GM18511 (cell line): ENCODE data around the gene BICC1.
A peak's percentile ranks its signal among the peaks of the same experiment; 100 is the strongest.

Source experiments
- ATAC-seq: cut with Tn5 transposase; IDR thresholded peaks from one replicate; pipeline ENCODE4 v1.9.1; 2021; ENCODE audit warnings: mild to moderate bottlenecking, moderate library complexity; ENCODE audit not compliant: unreplicated experiment

BICC1 gene

DNA sequence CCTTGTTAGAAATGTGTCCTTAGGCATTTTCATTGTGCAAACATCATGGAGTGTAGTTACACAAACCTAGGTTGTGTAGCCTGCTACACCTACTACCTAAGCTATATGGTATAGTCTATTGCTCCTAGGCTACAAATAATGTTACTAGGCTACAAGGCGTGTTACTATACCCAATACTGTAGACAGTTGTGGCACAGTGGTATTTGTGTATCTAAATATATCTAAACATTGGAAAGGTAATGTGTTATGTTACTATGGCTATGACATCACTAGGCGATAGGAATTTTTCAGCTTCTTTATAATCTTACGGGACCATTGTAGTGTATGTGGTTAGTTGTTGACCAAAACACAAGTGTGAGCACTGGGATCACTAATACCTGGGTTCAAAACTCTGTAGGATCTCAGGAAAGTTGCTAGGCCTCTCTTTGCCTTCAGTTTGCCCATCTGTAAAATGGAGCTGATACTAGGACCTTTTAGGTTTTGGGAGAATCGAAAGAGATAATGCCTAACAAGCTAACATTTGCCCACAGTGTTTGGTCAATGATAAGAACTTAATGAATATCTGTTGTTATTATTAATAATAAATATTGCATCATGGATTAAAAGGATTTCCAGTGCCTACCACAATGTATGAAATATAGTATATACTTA, 2.7 kb downstream of the BICC1 start:
- ATAC-seq = no peak

DNA sequence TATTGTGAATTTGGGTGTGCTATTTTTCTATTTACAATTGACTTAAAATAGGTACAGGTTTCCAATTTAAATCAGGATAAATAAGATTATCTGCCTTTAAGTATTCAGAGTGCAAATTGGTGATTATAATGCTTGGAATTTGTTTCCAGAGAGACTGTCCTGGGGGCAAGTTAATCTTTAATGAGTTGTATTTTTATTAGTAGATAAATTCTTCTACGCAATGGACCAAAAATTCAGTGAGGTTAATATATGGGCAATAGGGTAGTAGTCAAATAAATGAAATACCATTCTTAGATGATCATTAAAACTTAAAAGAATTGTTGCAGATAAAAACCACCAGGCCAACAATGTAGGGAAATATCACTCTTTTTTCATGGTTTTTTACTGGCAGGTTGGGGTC, 3.4 kb downstream of the BICC1 start:
- no peak for ATAC-seq

DNA sequence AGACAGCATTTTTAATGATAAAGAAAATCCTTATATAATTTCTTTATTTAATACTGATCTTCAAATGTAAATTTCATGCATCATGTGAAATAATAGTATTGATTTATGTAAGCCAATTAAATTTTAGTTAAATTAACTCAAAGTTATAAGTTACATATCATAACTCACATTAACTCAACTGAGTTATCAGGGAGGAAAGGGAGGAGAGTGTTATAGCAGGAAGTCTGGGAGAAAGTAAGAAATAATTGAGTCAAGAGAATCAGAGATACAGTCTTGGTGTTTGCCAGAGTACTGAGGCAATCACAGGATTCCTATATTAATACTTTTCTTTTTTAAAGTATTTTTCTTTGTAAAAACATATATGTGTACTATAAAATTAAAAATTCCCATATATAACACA, 4.0 kb downstream of the BICC1 start:
- no peak for ATAC-seq

DNA sequence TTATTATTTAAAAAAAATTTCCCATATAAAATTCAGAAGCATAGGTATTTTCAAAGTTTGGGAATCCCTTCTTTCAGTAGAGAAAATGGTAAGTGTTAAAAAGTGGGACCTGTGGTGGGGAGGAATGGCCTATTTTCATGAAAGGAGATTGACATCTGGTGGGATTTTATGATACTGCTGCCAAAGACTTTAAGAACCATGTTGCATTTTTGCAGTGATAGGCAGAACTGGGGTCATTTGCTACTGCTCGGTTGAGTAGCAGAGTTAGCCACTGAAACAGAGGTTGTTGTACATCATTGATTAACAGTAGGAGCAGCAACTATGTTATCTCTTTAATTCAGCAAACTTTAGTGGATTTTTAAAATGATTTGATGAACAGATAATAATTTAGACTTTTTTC, 4.4 kb downstream of the BICC1 start:
- no peak for ATAC-seq

DNA sequence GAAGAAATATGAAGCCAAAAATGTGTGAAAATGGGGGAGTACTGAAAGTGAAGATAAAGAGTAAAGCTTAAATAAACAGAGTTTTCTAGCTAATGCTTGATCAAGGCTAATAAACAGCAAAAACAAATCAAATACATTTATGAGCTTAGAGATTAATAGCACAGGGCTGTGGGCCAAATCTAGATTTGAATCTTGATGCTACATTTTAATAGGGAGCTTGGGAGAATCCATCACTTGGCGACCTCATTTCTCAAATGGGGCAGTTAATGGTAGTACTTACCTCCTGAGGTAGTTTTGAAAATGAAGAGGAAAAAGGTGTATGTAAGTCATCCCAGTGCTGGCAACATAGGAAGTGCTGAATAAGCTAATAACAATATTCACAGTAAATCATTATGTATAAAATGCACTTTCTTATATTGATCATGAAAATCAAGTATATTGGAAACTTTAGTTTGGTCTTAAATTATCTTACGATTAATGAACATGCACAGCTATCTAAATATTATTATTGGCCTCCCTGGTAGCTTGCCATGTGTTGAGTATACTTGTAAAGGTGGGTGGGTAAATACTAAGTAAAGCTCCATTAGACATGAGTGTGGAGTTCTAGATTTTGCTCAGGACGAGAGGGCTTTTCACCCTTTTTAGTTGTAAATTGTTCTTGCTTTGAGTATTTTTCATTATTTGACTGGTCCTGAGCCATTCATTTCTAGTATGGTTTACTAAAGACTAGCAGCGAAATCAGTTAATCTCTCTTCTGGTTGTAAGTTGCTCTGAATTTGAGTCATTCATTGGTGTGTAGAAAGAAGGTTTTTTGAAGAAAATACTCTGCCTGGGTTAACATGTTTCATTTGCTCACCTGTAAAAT, 5.1 kb downstream of the BICC1 start:
- ATAC-seq = no peak

DNA sequence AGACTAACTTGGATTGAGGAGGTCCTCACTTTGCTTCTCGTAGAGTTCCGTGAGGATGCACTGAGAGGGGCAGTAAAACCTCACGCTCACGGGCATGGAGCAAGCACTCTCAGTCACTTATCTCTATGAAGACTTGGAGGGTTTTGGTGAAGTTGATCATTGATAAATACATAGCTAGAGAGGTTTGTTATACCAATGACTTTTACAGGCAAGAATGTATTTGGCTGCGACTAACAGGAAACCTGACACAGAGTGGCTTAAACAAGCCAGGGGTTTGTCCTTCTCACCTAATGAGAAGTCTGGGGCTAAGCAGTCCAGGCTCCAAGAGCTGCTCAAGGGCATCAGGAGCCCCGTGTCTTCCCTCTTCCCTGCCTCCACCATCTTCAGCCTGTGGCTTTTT, 6.1 kb downstream of the BICC1 start:
- ATAC-seq = no peak

DNA sequence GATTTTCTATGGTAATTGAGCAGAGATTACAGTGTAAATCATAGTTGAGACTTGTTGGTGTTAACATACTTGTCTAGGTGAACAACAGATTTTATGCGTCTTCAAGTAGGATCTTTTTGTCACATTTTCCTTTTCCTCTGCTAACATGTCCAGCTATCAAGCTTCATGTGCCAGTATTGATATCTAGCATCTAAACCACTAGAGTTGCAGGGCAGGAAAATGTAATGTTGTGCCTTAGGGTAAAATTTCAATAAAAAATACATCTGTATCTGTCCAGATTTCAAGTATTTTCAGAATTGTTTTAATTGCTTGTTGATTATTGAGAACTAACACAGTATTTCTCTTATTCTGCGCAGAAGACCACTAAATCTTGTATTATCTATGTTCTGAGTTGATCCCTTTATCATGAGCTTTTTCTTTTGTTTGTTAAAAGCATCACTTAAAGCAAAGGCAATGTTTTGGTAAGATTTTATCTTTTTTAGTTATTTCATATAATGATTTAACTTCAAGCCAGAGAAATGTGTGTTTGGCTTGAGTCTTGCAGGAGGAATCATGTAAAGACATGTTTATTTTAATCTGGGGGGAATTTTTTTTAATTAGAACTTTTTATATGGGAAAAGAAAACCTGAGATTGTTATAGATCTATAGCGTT, 16.5 kb downstream of the BICC1 start:
- ATAC-seq = no peak

DNA sequence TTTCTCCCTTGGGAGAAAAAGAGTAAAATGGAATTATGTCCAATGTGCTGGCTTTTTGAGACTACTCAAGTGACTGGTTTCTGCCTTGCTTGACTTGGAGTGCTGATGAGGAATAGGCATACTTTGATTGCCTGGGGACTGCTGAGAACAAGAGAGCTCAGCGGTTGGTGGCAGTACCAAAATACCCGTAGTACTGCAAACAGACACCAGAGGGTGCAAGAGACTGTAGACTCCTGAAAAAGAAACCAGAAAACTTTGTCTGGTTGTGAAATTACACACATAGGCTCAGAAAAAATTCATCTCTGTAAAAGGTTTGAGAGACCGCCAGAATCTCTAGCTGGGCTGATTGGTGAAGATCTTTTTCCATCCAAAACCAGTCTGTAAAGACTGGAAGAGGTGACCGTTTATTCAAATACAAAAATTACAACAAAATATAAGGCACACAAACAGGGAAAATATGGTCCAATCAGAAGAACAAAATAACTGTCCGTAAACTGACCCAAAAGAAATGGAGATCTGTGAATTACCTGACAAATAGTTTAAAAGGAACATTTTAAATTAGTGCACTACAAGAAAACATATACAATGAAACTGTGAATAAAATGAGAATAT, 18.5 kb downstream of the BICC1 start:
- ATAC-seq = peak; percentile 96

DNA sequence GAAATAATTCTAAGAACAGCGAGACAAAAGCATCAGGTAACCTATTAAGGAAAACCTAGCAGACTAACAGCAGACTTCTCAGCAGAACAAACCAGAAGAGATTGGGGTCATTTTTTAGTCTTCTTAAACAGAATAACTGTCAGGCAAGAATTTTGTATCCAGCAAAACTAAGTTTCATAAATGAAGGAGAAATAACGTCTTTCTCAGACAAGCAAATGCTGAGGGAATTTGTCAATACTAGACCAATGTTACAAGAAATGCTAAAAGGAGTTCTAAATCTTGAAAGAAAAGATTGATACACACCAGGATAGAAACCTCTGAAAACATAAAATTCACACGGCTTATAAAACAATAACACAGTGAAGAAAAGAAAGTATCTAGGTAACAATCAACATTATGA, 22.6 kb downstream of the BICC1 start:
- no peak for ATAC-seq

DNA sequence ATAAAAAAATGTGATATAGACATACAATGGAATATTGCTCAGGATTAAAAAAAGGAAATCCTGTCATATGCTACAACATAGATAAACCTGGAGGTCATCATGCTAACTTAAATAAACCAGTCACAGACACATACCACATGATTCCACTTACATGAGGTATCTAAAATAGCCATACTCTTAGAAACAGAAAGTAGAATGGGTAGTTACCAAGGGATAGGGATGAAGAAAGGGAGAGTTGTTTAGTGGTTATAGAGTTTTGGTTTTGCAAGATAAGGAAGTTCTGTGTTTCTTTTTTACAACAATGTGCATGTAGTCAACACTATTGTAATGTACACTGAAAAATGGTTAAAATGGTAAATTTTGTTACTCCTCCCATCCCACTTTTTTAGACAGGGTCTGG, 30.5 kb downstream of the BICC1 start:
- ATAC-seq = no peak

DNA sequence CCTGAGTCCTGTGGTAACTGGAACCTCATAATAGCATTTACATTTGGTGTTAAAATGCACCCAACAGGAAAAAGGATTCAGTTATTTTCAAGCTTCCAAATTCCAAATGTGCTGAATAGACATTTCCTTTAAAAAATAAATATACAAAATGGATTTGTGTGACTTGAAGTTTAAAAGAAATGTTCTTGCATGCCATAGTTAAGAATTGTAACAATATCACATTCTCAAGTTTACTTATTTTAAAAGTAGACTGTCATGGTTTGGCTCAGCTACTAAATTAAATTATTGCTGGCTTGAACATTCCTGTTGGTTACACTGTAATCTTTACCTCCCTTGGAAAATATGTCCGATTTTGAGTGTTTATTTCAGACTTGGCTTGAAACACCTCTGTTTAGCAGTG, 31.5 kb downstream of the BICC1 start:
- ATAC-seq = no peak

DNA sequence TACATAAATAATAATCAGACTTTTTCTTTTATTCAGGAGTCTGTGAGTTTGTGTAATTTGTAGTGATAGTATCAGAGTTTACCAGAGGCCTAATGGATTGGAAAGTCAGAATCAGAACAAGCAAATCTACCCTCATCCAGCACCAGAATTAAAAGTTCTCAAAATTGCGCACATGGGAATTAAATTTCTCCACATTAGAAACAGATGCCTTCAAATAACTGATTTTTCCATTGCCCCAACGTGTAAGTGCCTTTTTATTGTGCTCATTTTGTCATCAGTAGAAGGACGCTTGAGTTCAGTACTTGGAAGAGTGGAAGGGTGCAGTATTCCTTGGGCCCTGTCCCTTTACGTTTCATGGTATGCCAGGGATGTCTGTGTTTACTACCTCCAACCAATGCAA, 32.8 kb downstream of the BICC1 start:
- no peak for ATAC-seq

DNA sequence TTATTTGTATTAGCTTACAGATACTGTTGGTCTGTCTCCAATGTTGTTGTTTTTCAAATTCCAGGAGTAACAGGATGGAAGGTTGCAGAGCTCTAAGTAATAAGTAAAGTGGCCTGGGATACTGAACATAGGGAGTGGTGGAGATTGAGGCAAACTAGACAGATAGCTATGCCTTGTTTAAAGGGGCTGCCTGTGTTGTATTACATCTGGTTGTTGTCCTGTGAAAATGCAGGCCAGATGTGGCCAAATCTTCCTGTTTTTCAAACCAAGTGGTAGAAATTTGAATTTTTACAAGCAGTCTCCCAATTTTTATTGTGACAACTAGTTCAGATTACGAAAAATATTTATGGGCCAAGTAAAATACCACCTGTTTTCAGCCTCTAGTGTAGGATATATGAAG, 33.5 kb downstream of the BICC1 start:
- no peak for ATAC-seq

DNA sequence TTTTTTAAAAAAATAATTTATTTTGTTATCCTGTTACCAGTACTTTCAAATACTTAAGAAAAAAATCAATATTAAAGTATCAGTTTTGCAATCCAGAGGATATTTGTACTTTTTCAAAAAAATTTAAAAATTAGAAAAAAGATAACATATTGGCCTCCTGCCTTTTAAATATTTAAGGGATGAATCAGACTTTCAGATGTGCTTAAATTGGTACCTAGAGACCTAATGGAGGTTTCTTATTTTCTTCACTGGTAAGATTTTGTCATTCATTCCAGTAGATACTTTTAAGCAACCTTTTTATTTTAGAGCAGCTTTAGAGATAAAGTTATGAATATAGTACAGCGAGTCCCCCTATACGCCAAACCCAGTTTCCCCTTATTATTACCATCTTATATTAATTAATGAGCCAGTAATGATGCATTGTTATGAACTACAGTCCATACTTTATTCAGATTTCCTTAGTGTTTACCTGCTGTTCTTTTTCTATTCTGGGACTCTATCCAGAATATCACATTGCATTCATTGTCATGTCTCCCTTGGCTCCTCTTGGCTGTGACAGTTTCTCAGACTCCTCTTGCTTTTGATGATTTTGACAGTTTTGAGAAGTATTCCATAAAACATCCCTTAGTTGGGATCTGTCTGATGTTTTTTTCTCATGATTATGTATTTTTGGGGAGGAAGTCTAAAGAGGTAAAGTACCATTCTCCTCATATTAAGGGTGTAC, 34.2 kb downstream of the BICC1 start:
- ATAC-seq = no peak

DNA sequence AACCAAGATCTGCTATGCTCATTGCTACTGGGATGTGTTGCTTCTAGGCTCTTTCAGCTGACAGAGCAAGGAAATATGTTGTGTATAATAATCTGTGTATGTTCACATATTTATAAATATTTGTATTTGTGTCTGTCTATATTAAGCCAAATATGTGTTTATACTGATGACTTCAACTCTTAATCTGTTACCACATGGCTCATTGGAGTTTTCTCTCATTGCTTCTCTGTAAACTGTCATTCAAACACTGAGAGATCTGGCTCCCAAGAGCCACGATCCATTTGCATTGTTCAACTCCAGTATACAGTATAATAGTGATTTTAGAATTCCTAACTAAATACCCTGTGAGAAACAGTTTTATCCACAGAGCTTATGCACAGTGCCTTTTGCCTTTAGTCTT, 35.3 kb downstream of the BICC1 start:
- no peak for ATAC-seq

DNA sequence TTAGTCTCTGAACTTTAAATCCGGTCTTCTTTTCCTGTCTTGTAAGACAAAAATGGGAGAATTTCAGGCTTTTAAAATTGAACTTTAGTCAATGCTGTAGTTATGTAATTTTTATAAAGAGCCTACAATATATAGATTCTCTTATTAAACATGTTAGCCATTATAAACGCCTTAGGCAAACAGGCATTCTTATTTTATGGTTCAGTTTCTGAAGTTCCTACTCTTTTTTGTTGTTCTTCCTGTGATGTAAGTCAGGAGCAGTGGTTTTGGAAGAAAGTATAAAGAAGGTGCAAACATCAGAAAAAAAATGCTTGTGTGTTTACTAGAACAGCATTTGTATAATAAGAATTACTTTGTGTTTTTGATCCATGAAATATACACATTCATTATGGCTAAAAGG, 41.6 kb downstream of the BICC1 start:
- no peak for ATAC-seq

DNA sequence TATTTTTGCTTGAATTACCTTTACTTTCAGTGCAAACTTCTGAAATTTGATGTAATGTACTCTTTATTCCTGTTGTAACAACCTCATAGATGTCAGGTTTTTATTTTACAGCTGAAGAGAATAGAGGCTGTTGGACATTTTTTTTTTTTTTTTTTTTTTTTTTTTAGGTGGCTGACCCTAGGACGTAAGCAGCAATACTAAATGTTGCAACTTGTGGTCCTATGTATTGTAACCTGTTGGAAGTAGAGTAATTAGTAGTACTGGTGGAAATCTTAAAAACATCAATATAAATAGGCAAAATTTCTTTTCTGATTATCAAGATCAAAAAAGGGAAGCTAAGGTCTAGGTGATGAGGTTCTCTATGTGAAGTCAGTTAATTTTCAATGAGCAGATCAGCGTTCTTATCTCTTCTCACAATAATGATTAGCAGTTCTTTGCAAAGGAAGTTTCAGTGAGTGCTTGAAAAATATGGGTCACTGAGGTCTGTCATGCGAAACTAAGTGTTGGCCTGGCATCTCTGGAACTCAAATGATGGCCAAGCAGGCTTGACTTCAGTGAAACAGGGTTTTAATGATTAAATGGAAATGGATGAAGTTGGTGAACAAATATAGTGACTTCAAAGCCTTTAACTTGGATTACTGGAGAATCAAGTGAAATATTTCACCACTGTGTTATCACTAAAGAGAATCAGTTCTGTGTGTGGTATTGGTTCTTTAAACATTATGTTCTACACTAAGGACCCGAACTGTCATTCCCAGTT, 42.7 kb downstream of the BICC1 start:
- no peak for ATAC-seq

DNA sequence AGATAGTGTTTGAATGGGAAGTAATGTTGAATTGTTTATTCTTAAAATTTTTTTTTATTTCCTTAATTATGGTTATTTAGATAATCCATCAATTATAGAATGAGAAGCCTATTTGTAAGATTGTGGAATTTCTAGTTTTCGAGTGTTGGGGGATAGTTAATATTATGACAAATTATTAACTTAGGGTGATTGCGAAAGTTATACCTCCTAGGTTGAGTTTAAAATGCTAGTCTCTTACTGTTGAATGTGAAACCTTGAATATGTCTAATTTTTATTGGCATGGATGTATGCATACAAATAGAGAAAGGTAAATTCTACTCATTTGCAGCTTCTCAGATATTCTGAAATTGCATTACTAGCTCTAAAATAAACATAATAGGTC, 43.2 kb downstream of the BICC1 start:
- no peak for ATAC-seq

DNA sequence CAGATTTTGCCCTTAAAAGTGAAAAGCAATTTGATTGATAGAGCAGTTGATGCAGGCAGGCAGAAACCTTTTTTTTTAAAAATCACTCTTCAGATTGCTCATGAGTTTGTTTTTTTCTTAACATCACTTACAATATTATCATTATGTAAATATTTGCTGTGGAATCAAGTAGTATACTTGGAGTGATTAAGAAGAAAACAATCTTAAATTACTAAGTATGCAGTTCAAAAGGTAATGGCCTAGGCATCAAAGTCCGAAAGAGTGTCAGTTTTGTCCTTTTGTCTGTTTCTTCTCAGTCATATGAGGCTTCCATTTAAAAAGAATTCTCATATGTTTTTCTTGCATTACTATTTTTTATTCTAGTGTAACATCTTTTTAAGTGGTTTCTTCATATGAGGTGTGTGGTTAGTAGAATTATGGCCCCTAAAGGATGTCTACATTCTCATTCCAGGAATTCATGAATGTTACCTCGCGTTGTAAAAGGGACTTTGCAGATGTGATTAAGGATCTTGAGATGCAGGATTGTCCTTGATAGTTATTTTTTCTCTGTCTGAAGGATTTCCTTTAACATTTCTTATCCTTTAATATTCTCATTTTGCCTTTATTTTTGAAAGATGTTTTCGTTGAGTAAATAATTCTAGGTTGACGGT, 44.0 kb downstream of the BICC1 start:
- no peak for ATAC-seq

DNA sequence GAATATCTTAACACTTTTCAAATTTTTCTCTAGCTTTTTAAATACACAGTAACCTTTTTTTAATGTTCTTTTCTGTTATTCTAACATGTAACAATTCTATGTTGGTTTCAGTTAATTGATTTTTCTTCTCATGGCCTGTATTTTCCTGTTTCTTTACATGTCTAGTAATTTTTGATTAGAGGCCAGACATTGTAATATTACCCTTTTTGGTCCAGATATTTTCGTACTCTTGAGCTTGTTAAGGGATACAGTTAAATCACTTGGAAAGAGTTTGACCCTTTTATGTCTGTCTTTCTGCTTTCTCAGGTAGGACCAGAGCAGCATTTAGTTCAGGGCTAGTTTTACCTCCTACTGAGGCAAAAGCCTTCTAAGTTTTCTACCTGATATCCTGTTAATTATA, 45.0 kb downstream of the BICC1 start:
- ATAC-seq = no peak
